Retinal pigment epithelial cell (primary cell): ENCODE measurements around the gene PDS5B.
"Not testable (repeated sequence)": the region's sequence is repeated elsewhere in the genome, so short reads cannot be mapped to it uniquely, and the experiment has no call there.

Experiments
- DNase-seq: peaks from one replicate; pipeline ENCODE4 v3.0.0-alpha.2; 2010; ENCODE audit warnings: low read depth
- H3K4me3 ChIP-seq: 2 replicates; pipeline ENCODE4 v1.5.1; 2011; ENCODE audit warnings: mild to moderate bottlenecking, low read length, control low read depth, moderate library complexity
- TF ChIP-seq, protein P1 (sequence below): conservative IDR thresholded peaks from 2 replicates; pipeline ENCODE4 v1.5.1; 2011; ENCODE audit warnings: low read depth, low read length, control low read depth, inconsistent platforms

PDS5B gene

DNA sequence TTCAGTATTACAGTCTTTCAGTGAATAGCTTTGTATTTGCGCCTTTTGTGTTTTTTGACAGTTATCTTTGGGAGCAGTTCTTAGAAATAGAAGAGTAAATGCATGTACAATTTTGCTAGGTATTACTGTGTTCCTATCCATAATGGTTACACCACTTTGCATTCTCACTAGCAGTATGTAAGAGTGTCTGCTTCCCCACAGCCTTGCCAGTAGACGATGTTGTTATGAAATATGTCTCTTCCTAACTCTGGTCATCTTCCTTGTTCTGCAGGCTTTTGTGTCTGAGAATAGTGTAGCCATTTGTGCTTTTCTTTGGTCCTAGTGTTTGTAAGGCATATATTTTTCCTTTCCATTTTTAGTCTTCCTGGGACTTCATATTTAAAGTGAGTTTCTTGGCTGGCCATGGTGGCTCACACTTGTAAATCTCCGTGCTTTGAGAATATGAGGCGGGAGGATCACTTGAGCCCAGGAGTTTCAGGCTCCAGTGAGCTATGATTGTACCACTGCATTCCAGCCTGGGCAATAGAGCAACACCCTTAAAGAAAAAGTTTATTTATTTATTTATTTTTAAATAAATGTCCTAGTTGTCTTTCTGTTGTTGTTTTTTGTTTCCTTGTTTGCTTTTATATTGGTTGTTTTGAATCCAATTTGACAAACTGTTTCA is 140.3 kb downstream of the PDS5B start:
- H3K4me3 ChIP-seq, result no peak overlapping the region
- no peak for DNase-seq
- TF ChIP-seq, protein P1, sequence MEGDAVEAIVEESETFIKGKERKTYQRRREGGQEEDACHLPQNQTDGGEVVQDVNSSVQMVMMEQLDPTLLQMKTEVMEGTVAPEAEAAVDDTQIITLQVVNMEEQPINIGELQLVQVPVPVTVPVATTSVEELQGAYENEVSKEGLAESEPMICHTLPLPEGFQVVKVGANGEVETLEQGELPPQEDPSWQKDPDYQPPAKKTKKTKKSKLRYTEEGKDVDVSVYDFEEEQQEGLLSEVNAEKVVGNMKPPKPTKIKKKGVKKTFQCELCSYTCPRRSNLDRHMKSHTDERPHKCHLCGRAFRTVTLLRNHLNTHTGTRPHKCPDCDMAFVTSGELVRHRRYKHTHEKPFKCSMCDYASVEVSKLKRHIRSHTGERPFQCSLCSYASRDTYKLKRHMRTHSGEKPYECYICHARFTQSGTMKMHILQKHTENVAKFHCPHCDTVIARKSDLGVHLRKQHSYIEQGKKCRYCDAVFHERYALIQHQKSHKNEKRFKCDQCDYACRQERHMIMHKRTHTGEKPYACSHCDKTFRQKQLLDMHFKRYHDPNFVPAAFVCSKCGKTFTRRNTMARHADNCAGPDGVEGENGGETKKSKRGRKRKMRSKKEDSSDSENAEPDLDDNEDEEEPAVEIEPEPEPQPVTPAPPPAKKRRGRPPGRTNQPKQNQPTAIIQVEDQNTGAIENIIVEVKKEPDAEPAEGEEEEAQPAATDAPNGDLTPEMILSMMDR, result no peak

DNA sequence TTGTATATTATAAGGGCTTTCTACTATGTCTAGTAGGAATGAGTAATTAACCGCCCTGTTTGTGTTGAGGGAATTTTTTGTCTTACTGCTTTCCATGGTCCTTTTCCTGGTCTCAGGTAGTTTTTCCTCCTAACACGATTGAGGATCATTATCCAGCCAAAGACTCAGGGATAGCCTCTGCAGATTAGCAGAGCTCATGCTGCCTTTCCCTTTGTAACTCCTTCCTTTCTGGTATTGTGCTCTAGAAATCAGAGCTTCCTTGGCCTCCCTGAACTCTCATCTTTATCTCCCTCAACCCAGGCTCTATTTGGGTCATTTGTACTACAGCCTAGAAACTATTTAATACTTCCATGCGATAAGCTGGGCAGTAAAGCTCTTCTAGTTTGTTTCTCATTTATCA is 142.1 kb downstream of the PDS5B start:
- no peak for DNase-seq
- TF ChIP-seq, protein P1, result no peak
- H3K4me3 ChIP-seq, result no peak overlapping the region

DNA sequence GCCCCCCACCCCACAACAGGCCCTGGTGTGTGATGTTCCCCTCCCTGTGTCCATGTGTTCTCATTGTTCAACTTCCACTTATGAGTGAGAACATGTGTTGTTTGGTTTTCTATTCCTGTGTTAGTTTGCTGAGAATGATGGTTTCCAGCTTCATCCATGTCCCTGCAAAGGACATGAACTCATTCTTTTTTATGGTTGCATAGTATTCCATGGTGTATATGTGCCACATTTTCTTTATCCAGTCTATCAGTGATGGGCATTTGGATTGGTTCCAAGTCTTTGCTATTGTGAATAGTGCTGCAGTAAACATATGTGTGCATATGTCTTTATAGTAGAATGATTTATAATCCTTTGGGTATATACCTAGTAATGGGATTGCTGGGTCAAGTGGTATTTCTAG is 142.8 kb downstream of the PDS5B start:
- not testable (repeated sequence) for DNase-seq, H3K4me3 ChIP-seq

DNA sequence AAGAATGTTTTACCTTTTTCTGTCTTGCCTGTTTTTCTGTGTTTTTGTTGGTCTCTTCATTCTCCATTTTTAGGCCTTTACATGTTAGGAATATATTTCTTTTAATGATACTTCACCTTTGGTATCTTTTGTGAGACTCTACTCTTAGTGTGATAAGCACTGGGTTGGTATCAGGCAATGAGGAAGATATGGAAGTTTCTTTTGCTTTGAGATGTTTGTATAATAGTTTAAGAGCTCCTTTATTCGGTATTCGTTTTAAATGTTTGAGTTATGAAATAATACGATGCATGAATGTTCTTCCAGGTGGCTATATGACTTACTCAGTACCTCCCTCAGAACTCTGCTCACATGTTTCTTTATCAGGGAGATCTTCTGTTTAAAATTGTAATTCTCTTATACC is 144.8 kb downstream of the PDS5B start:
- TF ChIP-seq, protein P1, result no peak
- no peak overlapping the region for H3K4me3 ChIP-seq
- no peak for DNase-seq

DNA sequence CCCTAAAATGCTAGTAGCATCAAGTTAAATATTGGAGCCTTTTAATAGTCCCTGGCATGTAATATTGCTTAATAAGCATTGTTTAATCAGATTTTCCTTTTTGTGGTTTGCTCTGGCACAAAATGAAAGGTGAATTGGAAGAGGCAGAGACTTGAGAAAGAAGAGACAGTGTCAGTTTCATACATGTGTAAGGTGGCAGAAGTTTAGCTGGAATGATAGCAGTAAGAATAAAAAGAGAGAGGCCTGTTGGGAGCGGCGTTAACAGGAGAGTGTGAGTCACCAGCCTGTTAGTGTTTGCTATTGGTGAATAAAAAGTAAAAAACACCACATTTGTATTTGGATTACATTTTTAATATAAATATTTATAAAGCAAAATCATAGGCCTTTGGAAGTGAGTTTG is 145.3 kb downstream of the PDS5B start:
- H3K4me3 ChIP-seq, result no peak overlapping the region
- no peak for DNase-seq
- TF ChIP-seq, protein P1, result no peak

DNA sequence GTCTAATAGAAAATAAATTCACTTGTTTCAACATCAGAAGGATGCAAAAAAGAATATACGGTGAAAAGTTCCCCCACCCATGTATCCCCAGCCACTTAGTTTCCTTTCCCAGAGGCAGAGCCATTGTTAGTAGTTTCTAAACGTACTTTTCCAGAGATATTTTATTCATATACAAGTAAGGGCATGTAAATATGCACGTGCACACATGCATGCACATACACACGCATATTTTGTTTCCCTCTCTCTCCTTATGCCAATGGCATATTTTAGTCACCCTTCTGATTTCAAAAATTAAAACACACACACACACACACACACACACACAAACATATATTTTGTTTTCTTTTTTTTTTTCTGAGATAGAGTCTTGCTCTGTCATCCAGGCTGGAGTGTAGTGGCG is 147.4 kb downstream of the PDS5B start:
- H3K4me3 ChIP-seq, result no peak overlapping the region
- DNase-seq, result no peak
- TF ChIP-seq, protein P1, result no peak

DNA sequence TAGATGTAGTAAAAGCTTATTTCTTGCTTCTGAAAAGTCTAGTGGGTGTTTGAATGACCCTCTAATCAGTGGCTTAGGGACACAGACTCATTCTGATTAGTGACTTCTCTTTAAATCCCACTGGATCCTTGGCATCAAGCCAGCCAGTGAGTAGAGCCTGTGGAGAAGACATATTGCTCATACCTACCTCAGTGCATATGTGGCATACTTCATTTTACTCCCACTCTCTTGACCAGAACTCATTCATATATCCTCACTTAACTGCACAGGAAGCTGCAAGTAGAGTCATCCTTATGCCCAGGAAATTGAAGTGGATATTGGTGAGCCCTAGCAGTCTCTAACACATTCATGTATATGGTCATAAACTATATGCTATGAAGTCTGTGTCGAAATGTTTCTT is 148.3 kb downstream of the PDS5B start:
- DNase-seq, result no peak
- no peak overlapping the region for H3K4me3 ChIP-seq
- TF ChIP-seq, protein P1, result no peak
